ENCODE data around the gene DCANP1. TPM values are rescaled to one million over a fixed set of nuclear protein-coding genes. Genes with fewer than 3 reads are reported as not detected.

The DCANP1 gene
- total RNA-seq, 3 donors from 2014 or later (not counting 1 experiment from before 2014, with no cell fraction given) = 0.07 TPM; not detected in 2

DNA sequence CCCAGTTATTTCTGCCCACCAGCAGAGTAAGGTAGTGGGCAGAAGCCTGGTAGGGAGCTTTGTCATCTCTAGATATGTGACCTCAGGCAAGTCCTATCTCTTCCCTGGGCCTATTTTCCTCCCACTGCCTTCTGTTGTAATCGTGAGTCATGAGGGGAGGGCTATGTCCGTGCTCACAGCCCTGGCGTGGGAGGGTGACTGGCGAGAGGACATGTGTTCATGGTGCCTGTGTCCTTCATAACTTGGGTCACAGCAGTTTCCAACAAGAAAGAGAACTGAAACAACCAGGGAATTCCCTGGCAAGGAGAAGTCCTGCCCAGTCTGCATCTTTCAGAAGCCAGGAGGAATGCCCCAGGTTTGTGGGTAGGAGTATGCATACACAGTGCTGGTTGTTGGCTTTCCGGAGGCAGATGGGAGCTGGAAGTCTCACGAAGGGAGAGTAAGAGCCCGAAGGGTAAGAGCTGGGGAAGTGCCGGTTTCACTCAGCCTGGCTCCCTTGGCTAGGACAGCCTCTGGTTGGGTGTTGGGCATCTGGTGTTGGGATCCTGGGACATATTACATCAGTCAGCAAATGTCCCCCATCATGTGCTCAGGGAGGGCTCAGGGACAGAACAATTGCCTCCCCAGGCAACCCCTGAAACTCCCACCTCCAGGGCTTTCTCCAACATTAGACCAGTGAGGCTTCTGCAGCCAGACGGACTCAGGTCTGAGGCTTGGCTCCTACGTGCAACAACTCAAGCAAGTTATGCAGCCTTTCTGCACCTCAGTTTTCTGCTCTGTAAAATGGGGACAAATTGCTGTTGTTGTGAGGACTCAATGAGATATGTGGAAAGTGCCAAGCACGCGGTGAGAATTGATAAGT is 9.3 kb upstream of the DCANP1 start:
- Histone ChIP-seq H3K4me1 (ENCODE audit: control insufficient read depth, insufficient read depth, low read length) (peaks cover 5% of the 10 kb centered on the region), H3K9me3 (ENCODE audit: control insufficient read depth, insufficient read depth, low read length) (no peaks in the 10 kb centered on the region), H3K27ac (ENCODE audit: low read length) (no peak overlapping the region), H3K36me3 (ENCODE audit: control insufficient read depth, insufficient read depth, low read length) (no peaks in the 10 kb centered on the region), H3K4me3 (ENCODE audit: low read length) (no peak overlapping the region), H3K27me3 (ENCODE audit: control insufficient read depth, insufficient read depth, low read length) (no peaks in the 10 kb centered on the region)
- Mint-ChIP-seq H3K4me1 (no peaks in the 10 kb centered on the region), H3K36me3 (no peaks in the 10 kb centered on the region), H3K4me3 (no peak overlapping the region), H3K27ac (no peak overlapping the region), H3K9me3 (no peaks in the 10 kb centered on the region), H3K27me3 (ENCODE audit: low read depth in 2 of 2) (peaks cover 6% of the 10 kb centered on the region in 2 donors)
- TF ChIP-seq, protein P1, sequence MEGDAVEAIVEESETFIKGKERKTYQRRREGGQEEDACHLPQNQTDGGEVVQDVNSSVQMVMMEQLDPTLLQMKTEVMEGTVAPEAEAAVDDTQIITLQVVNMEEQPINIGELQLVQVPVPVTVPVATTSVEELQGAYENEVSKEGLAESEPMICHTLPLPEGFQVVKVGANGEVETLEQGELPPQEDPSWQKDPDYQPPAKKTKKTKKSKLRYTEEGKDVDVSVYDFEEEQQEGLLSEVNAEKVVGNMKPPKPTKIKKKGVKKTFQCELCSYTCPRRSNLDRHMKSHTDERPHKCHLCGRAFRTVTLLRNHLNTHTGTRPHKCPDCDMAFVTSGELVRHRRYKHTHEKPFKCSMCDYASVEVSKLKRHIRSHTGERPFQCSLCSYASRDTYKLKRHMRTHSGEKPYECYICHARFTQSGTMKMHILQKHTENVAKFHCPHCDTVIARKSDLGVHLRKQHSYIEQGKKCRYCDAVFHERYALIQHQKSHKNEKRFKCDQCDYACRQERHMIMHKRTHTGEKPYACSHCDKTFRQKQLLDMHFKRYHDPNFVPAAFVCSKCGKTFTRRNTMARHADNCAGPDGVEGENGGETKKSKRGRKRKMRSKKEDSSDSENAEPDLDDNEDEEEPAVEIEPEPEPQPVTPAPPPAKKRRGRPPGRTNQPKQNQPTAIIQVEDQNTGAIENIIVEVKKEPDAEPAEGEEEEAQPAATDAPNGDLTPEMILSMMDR (IDR thresholded peaks at IDR 0.05) = no peak
- DNase-seq (peak in 1 of 2 donors; percentile 25), ATAC-seq (peak in 2 of 3 donors; percentile 18 to 42)
- WGBS (ENCODE audit: insufficient coverage) = 78% methylated on average over 12 of the region's 12 CpGs
- intact Hi-C loops (cut with micrococcal nuclease) = no loop called here

DNA sequence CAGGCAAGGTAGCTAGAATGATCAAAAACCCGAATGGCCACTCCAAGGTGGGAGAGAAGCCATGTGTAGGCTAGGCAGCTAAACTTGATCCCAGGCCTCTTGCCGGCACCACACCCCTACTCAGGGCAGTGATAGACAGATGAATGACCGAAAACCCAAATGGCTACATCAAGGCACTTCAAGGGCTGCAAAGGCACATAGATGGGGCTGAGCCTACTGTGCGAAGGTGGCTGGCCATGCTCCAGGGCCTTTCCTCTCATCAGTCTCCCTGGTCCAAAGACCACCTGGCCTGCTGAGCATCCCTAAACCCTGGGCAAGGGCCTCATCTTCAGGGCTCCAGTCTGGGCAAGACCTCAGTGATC is 8.7 kb upstream of the DCANP1 start:
- H3K36me3 Mint-ChIP-seq = no peaks in the 10 kb centered on the region
- no peak overlapping the region for H3K27ac Mint-ChIP-seq
- peaks cover 6% of the 10 kb centered on the region in 2 donors for H3K27me3 Mint-ChIP-seq (ENCODE audit: low read depth in 2 of 2)
- H3K9me3 Mint-ChIP-seq = no peaks in the 10 kb centered on the region
- Histone ChIP-seq H3K27me3 (ENCODE audit: control insufficient read depth, insufficient read depth, low read length) (no peaks in the 10 kb centered on the region), H3K4me1 (ENCODE audit: control insufficient read depth, insufficient read depth, low read length) (peaks cover 5% of the 10 kb centered on the region), H3K27ac (ENCODE audit: low read length) (no peak overlapping the region), H3K9me3 (ENCODE audit: control insufficient read depth, insufficient read depth, low read length) (no peaks in the 10 kb centered on the region), H3K4me3 (ENCODE audit: low read length) (no peak overlapping the region), H3K36me3 (ENCODE audit: control insufficient read depth, insufficient read depth, low read length) (no peaks in the 10 kb centered on the region)
- TF ChIP-seq, protein P1 (IDR thresholded peaks at IDR 0.05) = no peak
- no peak overlapping the region for H3K4me3 Mint-ChIP-seq
- intact Hi-C loops (cut with micrococcal nuclease) = no loop called here
- 86% methylated on average over 4 of the region's 4 CpGs for WGBS (ENCODE audit: insufficient coverage)
- no peaks in the 10 kb centered on the region for H3K4me1 Mint-ChIP-seq
- DNase-seq (no peak), ATAC-seq (no peak)

DNA sequence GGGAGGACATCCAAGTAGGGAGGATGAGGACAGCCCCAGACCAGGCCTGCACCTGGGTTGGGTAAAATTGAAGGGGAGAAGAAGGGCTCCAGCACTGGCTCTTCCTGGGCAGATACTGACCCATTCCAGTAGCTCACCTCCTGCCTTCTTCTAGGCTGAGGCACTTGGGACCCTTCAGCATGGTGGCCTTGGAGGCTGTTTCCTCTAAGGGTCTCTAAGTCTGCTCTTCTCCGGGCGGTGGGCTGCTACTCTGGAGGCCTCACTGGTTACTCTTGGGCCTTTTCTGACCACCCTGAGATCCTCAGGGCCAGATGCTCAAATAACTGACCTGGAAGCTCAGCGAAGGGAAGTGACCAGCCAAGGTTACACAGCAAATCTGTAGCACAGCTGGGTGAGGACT is 7.8 kb upstream of the DCANP1 start:
- TF ChIP-seq, protein P1 (IDR thresholded peaks at IDR 0.05) = no peak
- Mint-ChIP-seq H3K9me3 (no peaks in the 10 kb centered on the region), H3K27me3 (ENCODE audit: low read depth in 2 of 2) (peaks cover 0 to 3% of the 10 kb centered on the region in 2 donors), H3K4me1 (no peaks in the 10 kb centered on the region), H3K27ac (no peak overlapping the region), H3K4me3 (no peak overlapping the region), H3K36me3 (no peaks in the 10 kb centered on the region)
- no peak overlapping the region for H3K4me3 ChIP-seq (ENCODE audit: low read length)
- no peaks in the 10 kb centered on the region for H3K36me3 ChIP-seq (ENCODE audit: control insufficient read depth, insufficient read depth, low read length)
- WGBS (ENCODE audit: insufficient coverage) = 89% methylated on average over 3 of the region's 3 CpGs
- H3K9me3 ChIP-seq (ENCODE audit: control insufficient read depth, insufficient read depth, low read length) = no peaks in the 10 kb centered on the region
- no peak overlapping the region for H3K27ac ChIP-seq (ENCODE audit: low read length)
- intact Hi-C loops (cut with micrococcal nuclease) = no loop called here
- H3K4me1 ChIP-seq (ENCODE audit: control insufficient read depth, insufficient read depth, low read length) = peaks cover 5% of the 10 kb centered on the region
- DNase-seq = no peak
- H3K27me3 ChIP-seq (ENCODE audit: control insufficient read depth, insufficient read depth, low read length) = no peaks in the 10 kb centered on the region
- ATAC-seq = no peak

Measured in natural killer cell (primary cell).